Measurements from ENCODE around the gene SERINC3. TPM values are rescaled to one million over a fixed set of nuclear protein-coding genes. Genes with fewer than 3 reads are reported as not detected.

The SERINC3 gene
- total and polyA plus RNA-seq, 2 of the 13 experiments (the other 11 are each of a cell fraction or from before 2014, with no cell fraction given) = 82.0 to 226 TPM

- TF ChIP-seq PRDM15 (CRISPR knock-in tag; IDR thresholded peaks at IDR 0.05) = peak; percentile 97
- TF ChIP-seq ZHX2 (IDR thresholded peaks at IDR 0.05; ENCODE audit: low read depth) = 0 out of 2 replicates have a peak, but pooled peaks have one; percentile 31
- no peak for TF ChIP-seq ZHX2 (CRISPR knock-in tag; IDR thresholded peaks at IDR 0.05; ENCODE audit: borderline replicate concordance)
- no peak for TF ChIP-seq ZKSCAN1 (IDR thresholded peaks at IDR 0.05; ENCODE audit: low read length)
Observed at GRCh38 chr20:44467289-44467883, 54.5 kb downstream of the SERINC3 start (continued).
